ACC112 (cell line): ENCODE measurements around the gene PSMB10.

Experiments used
- H2AFZ ChIP-seq: fragments of 200-600 bp; sonication (generic); one replicate; pipeline ENCODE4 v1.6.0; 2017; ENCODE audit warnings: antibody characterized with exemption, low read length; ENCODE audit not compliant: unreplicated experiment
- H3K27ac ChIP-seq: fragments of 200-600 bp; sonication (generic); 2 replicates; pipeline ENCODE4 v1.5.1; 2014; ENCODE audit warnings: low read depth, mild to moderate bottlenecking, antibody characterized with exemption, low read length, moderate library complexity
- H3K27me3 ChIP-seq: fragments of 200-600 bp; sonication (generic); 2 replicates; pipeline ENCODE4 v1.6.1; 2014; ENCODE audit warnings: mild to moderate bottlenecking, antibody characterized with exemption, low read length, moderate library complexity, mixed read lengths; ENCODE audit not compliant: insufficient read depth
- H3K36me3 ChIP-seq: fragments of 200-600 bp; sonication (generic); 2 replicates; pipeline ENCODE4 v1.6.1; 2016; ENCODE audit warnings: mild to moderate bottlenecking, antibody characterized with exemption, low read length, moderate library complexity, mixed read lengths; ENCODE audit not compliant: insufficient read depth
- H3K4me1 ChIP-seq: fragments of 200-600 bp; sonication (generic); one replicate; pipeline ENCODE4 v1.6.1; 2016; ENCODE audit warnings: low read length, mixed read lengths; ENCODE audit not compliant: insufficient read depth, unreplicated experiment, control insufficient read depth
- H3K4me3 ChIP-seq: fragments of 200-600 bp; sonication (generic); 2 replicates; pipeline ENCODE4 v1.5.1; 2014; ENCODE audit warnings: mild to moderate bottlenecking, low read depth, low read length
- H3K79me2 ChIP-seq: fragments of 200-600 bp; sonication (generic); one replicate; pipeline ENCODE4 v1.6.0; 2016; ENCODE audit warnings: low read length; ENCODE audit not compliant: control insufficient read depth, unreplicated experiment, insufficient read depth

PSMB10 gene

GRCh38 chr16:67885545-67885944 is 51.1 kb downstream of the PSMB10 start:
- H3K36me3 ChIP-seq = 0 out of 2 replicates have a peak, but pooled peaks cover 4% of the 10 kb centered on the region

GRCh38 chr16:67884684-67885083 is 52.0 kb downstream of the PSMB10 start, which contains the start of gene NRN1L:
Gene NRN1L, plus strand, starts transcription at chr16:67884885. Its CDS starts 19 bp downstream, at chr16:67884904.
- Histone ChIP-seq H2AFZ (no peak within 1 kb of the TSS), H3K4me3 (no peak within 1 kb of the TSS), H3K79me2 (no peaks in the 10 kb centered on the region), H3K27me3 (no peaks in the 10 kb centered on the region), H3K36me3 (peaks cover 8% of the 10 kb centered on the region; the same call in 1 of the 2 replicates), H3K4me1 (peaks cover 3% of the 10 kb centered on the region), H3K27ac (no peak within 1 kb of the TSS)

More at GRCh38 chr16:67885545-67885944, 51.1 kb downstream of the PSMB10 start:
- no peak overlapping the region for H2AFZ ChIP-seq
- H3K27ac ChIP-seq = no peak overlapping the region
- H3K27me3 ChIP-seq = no peaks in the 10 kb centered on the region
- peaks cover 3% of the 10 kb centered on the region for H3K4me1 ChIP-seq
- no peaks in the 10 kb centered on the region for H3K79me2 ChIP-seq
- H3K4me3 ChIP-seq = no peak overlapping the region
